Tibial nerve (tissue), 4 donors: ENCODE data around the gene DOLPP1. TPM values are rescaled to one million over a fixed set of nuclear protein-coding genes. Genes with fewer than 3 reads are reported as not detected.

ENCODE experiments used
- DNase-seq, 2 donors: peaks; one replicate each; pipeline ENCODE4 v3.0.0-alpha.2; 2019; ENCODE audit warnings: low spot score in 2 of 2
- H3K27ac ChIP-seq, 4 donors: fragments of 200-600 bp; sonication (generic) in 3 of 4; one replicate each; pipeline ENCODE4 v1.5.1; 2017 to 2019; ENCODE audit warnings: mild to moderate bottlenecking in 1 of 4
- H3K27me3 ChIP-seq, 2 donors: fragments of 200-600 bp; sonication (generic) in 1 of 2; one replicate each; pipeline versions ENCODE4 v1.5.1 to v1.6.0; 2017 to 2019
- H3K36me3 ChIP-seq, 3 donors: fragments of 200-600 bp; sonication (generic); one replicate each; pipeline ENCODE4 v1.5.1; 2018 to 2019
- H3K4me1 ChIP-seq, 4 donors: fragments of 200-600 bp; sonication (generic) in 3 of 4; one replicate each; pipeline ENCODE4 v1.5.1; 2017 to 2019
- H3K4me3 ChIP-seq, 4 donors: fragments of 200-600 bp; sonication (generic) in 3 of 4; one replicate each; pipeline ENCODE4 v1.5.1; 2017 to 2019; ENCODE audit warnings: mild to moderate bottlenecking in 1 of 4, moderate library complexity in 1 of 4
- H3K9me3 ChIP-seq, 4 donors: fragments of 200-600 bp; sonication (generic) in 3 of 4; one replicate each; pipeline ENCODE4 v1.5.1; 2017 to 2019
- CTCF ChIP-seq, 5 experiments: fragments of 200-600 bp in 3 of 5; fragments of 450-650 bp in 2 of 5; sonication (generic) in 3 of 5; IDR thresholded peaks; one replicate each; pipeline ENCODE4 v1.5.1; 2016 to 2019; ENCODE audit warnings: antibody characterized with exemption in 5 of 5, mild to moderate bottlenecking in 3 of 5, moderate library complexity in 2 of 5
- EP300 ChIP-seq, 2 donors: sonication (generic); formaldehyde crosslinking; IDR thresholded peaks; one replicate each; pipeline ENCODE4 v1.6.1; 2017; ENCODE audit warnings: antibody characterized with exemption in 2 of 2, mild to moderate bottlenecking in 1 of 2
- POLR2A ChIP-seq, 2 donors: fragments of 450-650 bp; IDR thresholded peaks; one replicate each; pipeline ENCODE4 v1.6.1; 2017; ENCODE audit warnings: antibody characterized with exemption in 2 of 2, mild to moderate bottlenecking in 2 of 2, moderate library complexity in 2 of 2
- WGBS, 2 donors: methylation state at CpG; one replicate each; pipeline ENCODE4 v1.1.5; 2018; 5-methylcytosine and 5-hydroxymethylcytosine counted together
- total RNA-seq, 4 donors: library from RNA; depleted of rRNA; stranded (reverse); fragments of >200 nt; gene quantifications; one replicate each; pipeline ENCODE4 v1.1.0, GENCODE V29; 2016

The DOLPP1 gene
- total RNA-seq, 4 donors from 2014 or later, result 4.7 to 12.0 (median 6.7) TPM

DNA sequence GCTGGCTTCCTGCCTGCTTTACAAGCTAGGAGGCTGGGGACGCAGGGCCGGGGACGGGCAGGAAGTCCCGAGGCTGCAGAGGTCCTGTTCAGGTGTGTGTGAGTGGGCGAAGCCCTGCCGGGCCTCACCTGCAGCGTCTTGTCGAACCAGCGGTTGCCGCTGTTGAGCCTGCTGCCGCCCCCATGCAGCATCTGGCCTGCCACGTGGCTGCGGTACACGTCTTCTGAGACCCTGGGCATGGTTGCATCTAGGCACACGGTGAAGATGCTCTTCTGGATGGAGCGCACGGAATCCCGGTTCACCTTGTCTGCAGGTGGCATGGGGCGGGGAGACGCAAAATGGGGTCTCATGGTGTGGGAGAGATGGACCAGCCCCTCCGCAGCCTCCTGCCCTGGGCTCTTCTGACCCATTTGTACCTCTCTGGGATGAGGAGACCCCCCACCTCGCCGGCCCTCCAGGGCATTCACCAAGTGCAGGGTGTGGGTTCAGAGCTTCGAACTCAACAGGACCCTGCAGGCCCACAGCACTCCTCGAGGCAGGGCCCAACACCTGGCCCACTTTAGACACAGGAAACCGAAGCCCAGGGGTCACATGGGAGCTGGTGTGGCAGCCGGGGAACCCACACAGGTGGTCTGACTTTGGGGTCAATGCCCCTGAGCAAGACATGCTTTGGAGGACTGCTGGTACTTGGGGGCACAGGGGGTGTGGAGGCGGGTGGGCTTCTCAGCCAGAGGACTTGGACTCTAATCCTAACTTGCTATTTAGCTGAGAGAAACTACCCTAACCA is 19.7 kb downstream of the DOLPP1 start:
- Histone ChIP-seq H3K27ac (no peak overlapping the region), H3K9me3 (no peaks in the 10 kb centered on the region), H3K4me3 (no peak overlapping the region), H3K36me3 (peaks cover 0 to 78% (median 0%) of the 10 kb centered on the region in 3 donors), H3K4me1 (no peaks in the 10 kb centered on the region), H3K27me3 (no peaks in the 10 kb centered on the region)
- TF ChIP-seq CTCF (IDR thresholded peaks at IDR 0.05) (no peak), POLR2A (IDR thresholded peaks at IDR 0.05) (no peak), EP300 (IDR thresholded peaks at IDR 0.05) (no peak)
- 69 to 72% methylated on average over 18 to 25 of the region's 28 CpGs for WGBS, 2 donors
- no peak for DNase-seq

GRCh38 chr9:129101279-129101678 is 20.4 kb downstream of the DOLPP1 start:
- H3K4me1 ChIP-seq, result no peaks in the 10 kb centered on the region
- TF ChIP-seq POLR2A (IDR thresholded peaks at IDR 0.05) (no peak), CTCF (IDR thresholded peaks at IDR 0.05) (no peak), EP300 (IDR thresholded peaks at IDR 0.05) (no peak)
- no peak overlapping the region for H3K27ac ChIP-seq
- H3K27me3 ChIP-seq, result no peaks in the 10 kb centered on the region
- no peak overlapping the region for H3K4me3 ChIP-seq
- no peak for DNase-seq
- peaks cover 0 to 78% (median 0%) of the 10 kb centered on the region in 3 donors for H3K36me3 ChIP-seq
- H3K9me3 ChIP-seq, result no peaks in the 10 kb centered on the region
- 88% methylated on average over 7 of the region's 7 CpGs for WGBS, 2 donors

DNA sequence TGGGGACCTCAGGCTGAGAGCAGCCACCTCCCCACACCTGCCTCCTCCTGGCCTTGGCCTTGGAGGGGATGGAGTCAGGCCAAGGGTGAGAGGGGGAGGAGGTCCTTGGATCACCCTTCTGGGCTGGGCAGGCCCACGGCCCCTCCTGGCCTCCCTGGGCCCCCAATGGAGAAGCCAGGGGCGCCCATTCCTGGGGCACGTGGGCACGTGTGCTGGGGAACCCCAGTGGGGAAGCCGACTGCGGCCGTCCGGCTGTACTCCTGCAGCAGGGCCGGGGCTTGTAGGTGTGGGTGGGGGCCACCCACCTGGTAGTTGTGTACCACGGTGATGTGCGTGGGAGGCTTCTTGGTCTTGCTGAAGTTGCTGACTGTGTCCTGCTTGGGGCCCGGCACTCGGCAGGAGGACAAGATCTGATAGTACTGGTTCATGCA is 21.2 kb downstream of the DOLPP1 start:
- 90 to 94% methylated on average over 4 to 13 of the region's 13 CpGs for WGBS, 2 donors
- DNase-seq, result no peak
- peaks cover 0 to 78% (median 0%) of the 10 kb centered on the region in 3 donors for H3K36me3 ChIP-seq
- no peaks in the 10 kb centered on the region for H3K27me3 ChIP-seq
- H3K9me3 ChIP-seq, result no peaks in the 10 kb centered on the region
- H3K4me3 ChIP-seq, result no peak overlapping the region
- no peak overlapping the region for H3K27ac ChIP-seq
- no peak for TF ChIP-seq POLR2A (IDR thresholded peaks at IDR 0.05)
- no peaks in the 10 kb centered on the region for H3K4me1 ChIP-seq

GRCh38 chr9:129102791-129103594 is 22.1 kb downstream of the DOLPP1 start:
- H3K27me3 ChIP-seq, result no peaks in the 10 kb centered on the region
- WGBS, 2 donors, result 57 to 79% methylated on average over 5 to 13 of the region's 14 CpGs
- H3K4me3 ChIP-seq, result no peak overlapping the region
- TF ChIP-seq POLR2A (IDR thresholded peaks at IDR 0.05) (no peak), CTCF (IDR thresholded peaks at IDR 0.05) (peak in 3 of 5 experiments; percentile 29 to 36 (median 36))
- no peak for DNase-seq
- H3K36me3 ChIP-seq, result peaks cover 0 to 78% (median 0%) of the 10 kb centered on the region in 3 donors
- no peaks in the 10 kb centered on the region for H3K9me3 ChIP-seq
- H3K4me1 ChIP-seq, result no peaks in the 10 kb centered on the region
- H3K27ac ChIP-seq, result no peak overlapping the region

GRCh38 chr9:129103595-129103965 is 22.7 kb downstream of the DOLPP1 start:
- no peak for DNase-seq
- Histone ChIP-seq H3K36me3 (peaks cover 0 to 75% (median 0%) of the 10 kb centered on the region in 3 donors), H3K27ac (no peak overlapping the region), H3K4me1 (peaks cover 0 to 3% (median 1%) of the 10 kb centered on the region in 4 donors), H3K27me3 (no peaks in the 10 kb centered on the region), H3K9me3 (no peaks in the 10 kb centered on the region), H3K4me3 (no peak overlapping the region)
- TF ChIP-seq EP300 (IDR thresholded peaks at IDR 0.05), result no peak
- TF ChIP-seq POLR2A (IDR thresholded peaks at IDR 0.05), result no peak
- no peak for TF ChIP-seq CTCF (IDR thresholded peaks at IDR 0.05)
- WGBS, 2 donors, result 91 to 93% methylated on average over 3 to 4 of the region's 4 CpGs
